GM04503 (cell line): ENCODE measurements around the gene ZG16B.

Source experiments
- DNase-seq: peaks from one replicate; pipeline ENCODE4 v3.0.0-alpha.2; 2012; ENCODE audit warnings: low read depth

The ZG16B gene

GRCh38 chr16:2845116-2845515 is 15.0 kb downstream of the ZG16B start:
- DNase-seq = no peak

- peak; percentile 27 for DNase-seq
These were observed 16.6 kb downstream of the ZG16B start for GRCh38 chr16:2846511-2847310.

- no peak for DNase-seq
These were observed 19.0 kb downstream of the ZG16B start for GRCh38 chr16:2848933-2849725.

GRCh38 chr16:2852003-2852730 is 22.1 kb downstream of the ZG16B start:
- DNase-seq = no peak

- DNase-seq = no peak
These were observed 22.8 kb downstream of the ZG16B start for GRCh38 chr16:2852731-2853507.

GRCh38 chr16:2853531-2854073 is 23.5 kb downstream of the ZG16B start:
- DNase-seq = no peak

- DNase-seq = no peak
These were observed 24.7 kb downstream of the ZG16B start for GRCh38 chr16:2854700-2855309.

- DNase-seq = no peak
These were observed 25.4 kb downstream of the ZG16B start for GRCh38 chr16:2855536-2855935.

- no peak for DNase-seq
These were observed 26.1 kb downstream of the ZG16B start for GRCh38 chr16:2856061-2856670.

GRCh38 chr16:2856686-2857450 is 26.8 kb downstream of the ZG16B start:
- no peak for DNase-seq

GRCh38 chr16:2857451-2858244 is 27.5 kb downstream of the ZG16B start, which contains the start of gene PRSS22:
Gene PRSS22, minus strand, starts transcription at chr16:2858170. Its CDS starts 66 bp downstream, at chr16:2858104.
- DNase-seq = no peak

- DNase-seq = no peak
These were observed 28.3 kb downstream of the ZG16B start for GRCh38 chr16:2858245-2859025.

GRCh38 chr16:2859686-2860265 is 29.7 kb downstream of the ZG16B start:
- DNase-seq = no peak

GRCh38 chr16:2860826-2861567 is 30.9 kb downstream of the ZG16B start:
- no peak for DNase-seq

GRCh38 chr16:2865651-2866050 is 35.5 kb downstream of the ZG16B start:
- DNase-seq = no peak

GRCh38 chr16:2866431-2866830 is 36.3 kb downstream of the ZG16B start:
- no peak for DNase-seq

GRCh38 chr16:2867661-2867986 is 37.5 kb downstream of the ZG16B start:
- DNase-seq = no peak
